ENCODE results near the gene PLAAT3.
"Not testable (repeated sequence)": the region's sequence is repeated elsewhere in the genome, so short reads cannot be mapped to it uniquely, and the experiment has no call there.

Gene PLAAT3

DNA sequence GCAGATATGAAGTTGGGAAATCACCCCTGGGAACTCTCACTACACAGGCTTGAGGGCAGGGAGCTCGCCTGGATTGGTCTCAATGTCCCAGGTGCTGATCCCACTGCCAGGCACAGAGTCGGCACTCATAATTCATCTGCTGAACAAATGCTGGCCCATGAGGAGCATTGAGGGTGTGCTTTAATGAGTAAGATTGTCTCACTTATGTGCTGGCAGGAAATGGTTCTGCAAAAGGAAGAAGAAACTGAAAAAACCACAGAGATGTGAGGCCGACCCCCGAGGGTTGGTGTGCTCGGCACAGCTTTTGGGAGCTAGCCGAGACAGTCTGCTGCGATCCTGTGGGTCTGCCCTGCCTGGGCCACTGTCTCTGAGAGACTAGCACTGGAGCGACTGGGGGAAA lies 60.5 kb downstream of the PLAAT3 start:
- no peak for FAIRE-seq
- DNase-seq (ENCODE audit: insufficient read length, low spot score), result no peak
- TF ChIP-seq, protein P1, sequence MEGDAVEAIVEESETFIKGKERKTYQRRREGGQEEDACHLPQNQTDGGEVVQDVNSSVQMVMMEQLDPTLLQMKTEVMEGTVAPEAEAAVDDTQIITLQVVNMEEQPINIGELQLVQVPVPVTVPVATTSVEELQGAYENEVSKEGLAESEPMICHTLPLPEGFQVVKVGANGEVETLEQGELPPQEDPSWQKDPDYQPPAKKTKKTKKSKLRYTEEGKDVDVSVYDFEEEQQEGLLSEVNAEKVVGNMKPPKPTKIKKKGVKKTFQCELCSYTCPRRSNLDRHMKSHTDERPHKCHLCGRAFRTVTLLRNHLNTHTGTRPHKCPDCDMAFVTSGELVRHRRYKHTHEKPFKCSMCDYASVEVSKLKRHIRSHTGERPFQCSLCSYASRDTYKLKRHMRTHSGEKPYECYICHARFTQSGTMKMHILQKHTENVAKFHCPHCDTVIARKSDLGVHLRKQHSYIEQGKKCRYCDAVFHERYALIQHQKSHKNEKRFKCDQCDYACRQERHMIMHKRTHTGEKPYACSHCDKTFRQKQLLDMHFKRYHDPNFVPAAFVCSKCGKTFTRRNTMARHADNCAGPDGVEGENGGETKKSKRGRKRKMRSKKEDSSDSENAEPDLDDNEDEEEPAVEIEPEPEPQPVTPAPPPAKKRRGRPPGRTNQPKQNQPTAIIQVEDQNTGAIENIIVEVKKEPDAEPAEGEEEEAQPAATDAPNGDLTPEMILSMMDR (IDR thresholded peaks at IDR 0.05; ENCODE audit: insufficient read depth, missing control alignments), result no peak

DNA sequence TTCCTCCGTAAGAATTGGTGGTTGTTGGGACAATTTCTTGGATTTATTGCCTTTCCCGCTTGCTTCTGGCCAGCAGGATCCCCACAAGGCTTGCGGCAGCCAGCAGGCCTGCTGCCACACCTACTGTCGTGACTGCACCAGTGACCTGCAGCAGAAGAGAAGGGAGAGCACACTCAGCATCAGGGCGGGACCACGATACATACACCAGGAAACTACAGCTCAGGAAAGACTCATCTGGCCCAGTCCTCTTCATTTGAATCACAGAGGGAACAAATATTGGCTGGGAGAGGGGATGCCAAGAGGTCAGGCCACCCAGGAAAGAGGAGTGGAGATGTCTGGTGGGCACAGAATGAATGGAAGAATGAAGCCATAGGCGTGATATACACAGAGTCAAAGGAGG lies 61.3 kb downstream of the PLAAT3 start:
- no peak for DNase-seq (ENCODE audit: insufficient read length, low spot score)
- no peak for FAIRE-seq
- TF ChIP-seq, protein P1 (IDR thresholded peaks at IDR 0.05; ENCODE audit: insufficient read depth, missing control alignments), result no peak

DNA sequence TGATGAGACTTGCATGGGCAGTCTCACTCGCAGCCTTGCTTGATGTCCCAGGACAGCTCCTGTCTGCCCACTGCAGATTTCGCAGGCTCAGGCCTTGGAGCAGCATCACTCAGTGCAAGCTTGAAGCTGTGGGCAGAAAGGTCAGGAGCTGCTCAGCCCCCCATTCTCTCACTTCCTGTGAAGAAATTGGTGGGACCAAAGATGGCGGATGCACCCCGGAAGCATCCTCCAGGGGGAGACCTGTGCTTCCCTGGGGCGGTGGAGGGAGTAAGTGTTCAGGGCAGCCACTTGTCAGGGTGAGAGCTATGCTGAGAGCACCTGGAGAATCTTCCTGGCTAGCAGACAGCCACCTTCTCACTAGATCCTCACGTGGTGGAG lies 62.4 kb downstream of the PLAAT3 start:
- TF ChIP-seq, protein P1 (IDR thresholded peaks at IDR 0.05; ENCODE audit: insufficient read depth, missing control alignments), result no peak
- DNase-seq (ENCODE audit: insufficient read length, low spot score), result no peak
- FAIRE-seq, result no peak

DNA sequence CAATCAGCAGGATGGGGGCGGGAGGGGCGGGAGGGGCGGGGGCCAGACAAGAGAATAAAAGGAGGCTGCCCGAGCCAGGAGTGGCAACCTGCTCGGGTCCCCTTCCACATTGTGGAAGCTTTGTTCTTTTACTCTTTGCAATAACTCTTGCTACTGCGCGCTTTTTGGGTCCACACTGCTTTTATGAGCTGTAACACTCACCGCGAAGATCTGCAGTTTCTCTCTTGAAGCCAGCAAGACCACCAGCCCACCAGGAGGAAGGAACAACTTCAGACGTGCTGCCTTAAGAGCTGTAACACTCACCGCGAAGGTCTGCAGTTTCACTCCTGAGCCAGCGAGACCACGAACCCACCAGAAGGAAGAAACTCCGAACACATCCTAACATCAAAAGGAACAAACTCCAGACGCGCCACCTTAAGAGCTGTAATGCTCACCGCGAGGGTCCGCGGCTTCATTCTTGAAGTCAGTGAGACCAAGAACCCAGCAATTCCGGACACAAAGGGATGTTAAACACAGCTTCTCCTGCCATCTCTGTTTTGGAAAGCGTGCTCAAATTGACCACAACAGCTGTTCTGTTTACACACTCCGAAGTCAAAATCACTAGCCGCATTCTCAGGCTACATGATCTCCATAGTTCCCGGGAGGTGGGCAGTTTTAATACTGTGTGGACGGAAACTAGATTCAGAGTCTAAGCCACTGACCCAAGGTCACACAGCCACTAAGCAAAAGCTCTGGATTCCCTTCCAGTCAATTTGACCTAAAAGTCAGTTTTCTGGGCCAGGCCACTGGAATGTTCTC lies 62.9 kb downstream of the PLAAT3 start:
- DNase-seq (ENCODE audit: insufficient read length, low spot score) (no peak), FAIRE-seq (no peak)
- TF ChIP-seq, protein P1 (IDR thresholded peaks at IDR 0.05; ENCODE audit: insufficient read depth, missing control alignments), result no peak

DNA sequence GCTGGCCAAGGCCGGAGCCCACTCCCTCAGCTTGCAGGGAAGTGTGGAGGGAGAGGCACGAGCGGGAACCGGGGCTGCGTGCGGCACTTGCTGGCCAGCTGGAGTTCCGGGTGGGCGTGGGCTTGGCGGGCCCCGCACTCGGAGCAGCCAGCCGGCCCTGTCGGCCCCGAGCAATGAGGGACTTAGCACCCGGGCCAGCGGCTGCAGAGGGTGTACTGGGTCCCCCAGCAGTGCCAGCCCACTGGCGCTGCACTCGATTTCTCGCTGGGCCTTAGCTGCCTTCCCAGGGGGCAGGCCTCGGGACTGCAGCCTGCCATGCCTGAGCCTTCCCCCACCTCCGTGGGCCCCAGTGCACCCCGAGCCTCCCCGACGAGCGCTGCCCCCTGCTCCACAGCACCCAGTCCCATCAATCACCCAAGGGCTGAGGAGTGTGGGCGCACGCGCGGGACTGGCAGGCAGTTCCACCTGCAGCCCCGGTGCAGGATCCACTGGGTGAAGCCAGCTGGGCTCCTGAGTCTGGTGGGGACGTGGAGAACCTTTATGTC lies 64.0 kb downstream of the PLAAT3 start:
- DNase-seq (ENCODE audit: insufficient read length, low spot score); FAIRE-seq: not testable (repeated sequence)

DNA sequence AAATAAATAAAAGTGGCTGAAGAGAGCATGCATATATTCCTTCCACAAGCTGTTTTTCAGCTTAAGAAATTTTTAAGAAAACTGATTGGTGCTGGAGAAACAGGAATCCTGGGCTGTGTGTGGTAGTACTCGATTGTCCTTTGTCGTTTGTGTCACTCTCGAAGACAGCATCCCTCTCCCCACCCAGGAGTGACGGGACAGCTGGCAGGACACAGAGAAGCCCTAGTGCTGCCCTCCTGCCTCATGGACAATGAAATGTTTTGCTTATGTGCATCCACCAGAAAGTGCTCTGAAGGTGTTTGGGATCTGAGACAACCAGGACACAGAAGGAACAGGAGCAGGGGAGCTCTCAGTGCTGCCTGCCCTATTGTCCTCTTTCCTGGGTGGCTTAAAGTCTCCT lies 64.8 kb downstream of the PLAAT3 start:
- TF ChIP-seq, protein P1 (IDR thresholded peaks at IDR 0.05; ENCODE audit: insufficient read depth, missing control alignments), result no peak
- DNase-seq (ENCODE audit: insufficient read length, low spot score) (no peak), FAIRE-seq (no peak)

DNA sequence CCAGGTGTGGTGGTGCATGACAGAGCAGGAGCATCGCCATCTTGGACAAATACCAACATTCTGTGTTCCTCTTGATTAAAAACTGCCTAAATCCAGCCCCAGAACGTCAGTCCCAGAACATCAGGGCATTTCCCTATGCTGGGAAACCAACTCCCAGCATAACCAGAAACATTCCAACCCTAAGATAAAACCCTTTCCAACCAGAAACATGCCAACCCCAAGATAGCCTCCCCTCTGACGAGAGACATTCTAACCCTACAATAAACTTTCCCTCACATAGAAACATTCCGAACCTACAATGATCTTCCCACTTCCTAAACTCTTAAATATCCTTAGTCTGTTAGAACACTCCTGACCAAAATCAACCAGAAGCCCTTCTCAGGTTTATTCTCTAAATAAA lies 66.1 kb downstream of the PLAAT3 start:
- DNase-seq (ENCODE audit: insufficient read length, low spot score) (no peak), FAIRE-seq (no peak)
- TF ChIP-seq, protein P1 (IDR thresholded peaks at IDR 0.05; ENCODE audit: insufficient read depth, missing control alignments), result no peak
